Measurements from ENCODE around the gene ZNFX1. TPM values are rescaled to one million over a fixed set of nuclear protein-coding genes. Genes with fewer than 3 reads are reported as not detected.

The ZNFX1 gene
- total and polyA plus RNA-seq, 2 donors (not counting 1 experiment from before 2014, with no cell fraction given), result 10.3 to 37.9 TPM

GRCh38 chr20:49210101-49210756 lies 67.6 kb downstream of the ZNFX1 start:
- H3K9ac ChIP-seq (ENCODE audit: low read length), result no peak overlapping the region
- H3K4me2 ChIP-seq (replicated peaks; ENCODE audit: low read depth, low read length, poor library complexity, severe bottlenecking), result no peak overlapping the region
- peaks cover 4% of the 10 kb centered on the region for H3K9me3 Mint-ChIP-seq (ENCODE audit: insufficient read depth)
- intact Hi-C loops (cut with micrococcal nuclease), result no loop called here
- no peaks in the 10 kb centered on the region for H3K27me3 Mint-ChIP-seq
- no peak overlapping the region for H3K27ac ChIP-seq (ENCODE audit: low read length in 2 of 2)
- TF ChIP-seq EZH2 (IDR thresholded peaks at IDR 0.05; ENCODE audit: borderline replicate concordance, insufficient read depth, low read depth, low read length, poor library complexity, severe bottlenecking) (no peak), CTCF (IDR thresholded peaks at IDR 0.05) (no peak)
- ChIA-PET CTCF (interaction anchor here (0.6 to 1.1 kb wide), 2 partner anchors 12 to 76 kb away, joined by 4 to 5 read pairs; no protein-coding TSS in a partner anchor), POLR2A (no interaction called here)
- ATAC-seq (ENCODE audit: low read depth), result no peak
- no peaks in the 10 kb centered on the region for H3K4me1 Mint-ChIP-seq
- peaks cover 4 to 11% (median 7%) of the 10 kb centered on the region in 3 donors for H3K9me3 ChIP-seq (ENCODE audit: control extremely low read depth in 1 of 3, control insufficient read depth in 2 of 3, insufficient read depth in 1 of 3, low read length in 2 of 3)
- no peak for DNase-seq
- no peak overlapping the region for H3K4me3 Mint-ChIP-seq
- H3K27ac Mint-ChIP-seq, result no peak overlapping the region
- no peak overlapping the region for H2AFZ ChIP-seq (ENCODE audit: insufficient read depth, low read depth, low read length, poor library complexity, severe bottlenecking)
- H3K36me3 ChIP-seq (replicated peaks in 1 of 2; ENCODE audit: control extremely low read depth in 1 of 2, control insufficient read depth in 1 of 2, extremely low read depth in 1 of 2, insufficient read depth in 2 of 2, low read length in 1 of 2), result no peaks in the 10 kb centered on the region
- no CpG with 5 or more reads among the region's 1 CpG for WGBS (ENCODE audit: insufficient coverage)
- no peaks in the 10 kb centered on the region for H4K20me1 ChIP-seq (ENCODE audit: control insufficient read depth, insufficient read depth, low read length, poor library complexity, severe bottlenecking)
- no peaks in the 10 kb centered on the region for H3K79me2 ChIP-seq (ENCODE audit: control insufficient read depth, insufficient read depth, low read length)
- no peaks in the 10 kb centered on the region for H3K4me1 ChIP-seq (ENCODE audit: control insufficient read depth in 2 of 2, insufficient read depth in 2 of 2, low read length in 2 of 2)
- H3K4me3 ChIP-seq (ENCODE audit: control extremely low read depth in 1 of 5, extremely low read depth in 1 of 5, insufficient read depth in 1 of 5, low read depth in 2 of 5, low read length in 4 of 5), result no peak overlapping the region
- H3K27me3 ChIP-seq (replicated peaks in 1 of 4; ENCODE audit: control extremely low read depth in 1 of 4, control insufficient read depth in 3 of 4, insufficient read depth in 4 of 4, low read length in 3 of 4), result peaks cover 0 to 2% (median 0%) of the 10 kb centered on the region in 4 experiments

- Histone ChIP-seq H4K20me1 (ENCODE audit: control insufficient read depth, insufficient read depth, low read length, poor library complexity, severe bottlenecking) (no peaks in the 10 kb centered on the region), H3K27me3 (replicated peaks in 1 of 4; ENCODE audit: control extremely low read depth in 1 of 4, control insufficient read depth in 3 of 4, insufficient read depth in 4 of 4, low read length in 3 of 4) (peaks cover 0 to 2% (median 0%) of the 10 kb centered on the region in 4 experiments), H3K79me2 (ENCODE audit: control insufficient read depth, insufficient read depth, low read length) (no peaks in the 10 kb centered on the region), H3K27ac (ENCODE audit: low read length in 2 of 2) (no peak overlapping the region), H2AFZ (ENCODE audit: insufficient read depth, low read depth, low read length, poor library complexity, severe bottlenecking) (no peak overlapping the region), H3K4me2 (replicated peaks; ENCODE audit: low read depth, low read length, poor library complexity, severe bottlenecking) (no peak overlapping the region), H3K4me3 (ENCODE audit: control extremely low read depth in 1 of 5, extremely low read depth in 1 of 5, insufficient read depth in 1 of 5, low read depth in 2 of 5, low read length in 4 of 5) (no peak overlapping the region), H3K9me3 (ENCODE audit: control extremely low read depth in 1 of 3, control insufficient read depth in 2 of 3, insufficient read depth in 1 of 3, low read length in 2 of 3) (peaks cover 4 to 11% (median 7%) of the 10 kb centered on the region in 3 donors), H3K9ac (ENCODE audit: low read length) (no peak overlapping the region), H3K36me3 (replicated peaks in 1 of 2; ENCODE audit: control extremely low read depth in 1 of 2, control insufficient read depth in 1 of 2, extremely low read depth in 1 of 2, insufficient read depth in 2 of 2, low read length in 1 of 2) (no peaks in the 10 kb centered on the region), H3K4me1 (ENCODE audit: control insufficient read depth in 2 of 2, insufficient read depth in 2 of 2, low read length in 2 of 2) (no peaks in the 10 kb centered on the region)
- ATAC-seq (ENCODE audit: low read depth) (no peak), DNase-seq (no peak)
- intact Hi-C loops (cut with micrococcal nuclease), result no loop called here
- TF ChIP-seq EZH2 (IDR thresholded peaks at IDR 0.05; ENCODE audit: borderline replicate concordance, insufficient read depth, low read depth, low read length, poor library complexity, severe bottlenecking), result no peak
- TF ChIP-seq CTCF (IDR thresholded peaks at IDR 0.05), result no peak
- Mint-ChIP-seq H3K27me3 (no peaks in the 10 kb centered on the region), H3K4me1 (no peaks in the 10 kb centered on the region), H3K4me3 (no peak overlapping the region), H3K27ac (no peak overlapping the region), H3K9me3 (ENCODE audit: insufficient read depth) (peaks cover 4% of the 10 kb centered on the region)
- 100% methylated on average over 5 of the region's 6 CpGs for WGBS (ENCODE audit: insufficient coverage)
- CTCF ChIA-PET, result interaction anchor here (0.8 to 2.7 kb wide), 2 partner anchors 10 to 73 kb away, joined by 3 to 11 read pairs; no protein-coding TSS in a partner anchor
- POLR2A ChIA-PET, result no interaction called here
Measured at GRCh38 chr20:49207076-49207475, 70.8 kb downstream of the ZNFX1 start.

All from B cell (primary cell).